ENCODE measurements around the gene SLC35B2. TPM values are rescaled to one million over a fixed set of nuclear protein-coding genes. Genes with fewer than 3 reads are reported as not detected.
A peak's percentile ranks its signal among the peaks of the same experiment; 100 is the strongest.

The SLC35B2 gene
- total and polyA plus RNA-seq, 9 of the 15 experiments (the other 6 are each of a cell fraction or from before 2014, with no cell fraction given), result 14.5 to 59.1 (median 47.1) TPM

DNA sequence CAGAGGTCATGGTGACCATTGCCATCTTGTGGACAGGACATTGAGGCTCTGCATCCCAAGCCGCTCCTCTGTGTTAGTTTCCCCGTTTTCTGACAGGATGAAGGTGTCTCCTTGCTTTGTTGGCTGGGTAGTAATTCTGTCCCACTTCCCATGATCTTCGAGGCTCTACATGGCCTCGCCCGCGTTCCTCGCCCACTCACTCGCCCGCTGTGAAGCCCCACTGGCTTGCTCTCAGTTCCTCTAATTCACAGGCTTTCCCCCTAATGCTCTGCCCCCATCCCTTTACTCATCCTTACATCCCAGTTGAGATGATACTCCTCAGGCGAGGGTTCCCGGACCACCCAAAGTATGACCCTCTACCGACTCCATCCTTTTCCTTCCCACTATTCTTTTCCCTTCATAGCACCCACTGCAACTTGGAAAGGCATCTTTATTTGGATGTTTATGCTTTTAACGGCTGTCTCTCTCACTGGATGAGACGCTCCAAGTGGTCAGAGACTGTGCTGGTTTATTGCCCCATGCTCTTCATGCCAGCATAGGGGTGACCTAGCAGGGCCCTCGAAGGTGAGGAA is 511 bp upstream of the SLC35B2 start (continued):
- TF ChIP-seq, protein P1, sequence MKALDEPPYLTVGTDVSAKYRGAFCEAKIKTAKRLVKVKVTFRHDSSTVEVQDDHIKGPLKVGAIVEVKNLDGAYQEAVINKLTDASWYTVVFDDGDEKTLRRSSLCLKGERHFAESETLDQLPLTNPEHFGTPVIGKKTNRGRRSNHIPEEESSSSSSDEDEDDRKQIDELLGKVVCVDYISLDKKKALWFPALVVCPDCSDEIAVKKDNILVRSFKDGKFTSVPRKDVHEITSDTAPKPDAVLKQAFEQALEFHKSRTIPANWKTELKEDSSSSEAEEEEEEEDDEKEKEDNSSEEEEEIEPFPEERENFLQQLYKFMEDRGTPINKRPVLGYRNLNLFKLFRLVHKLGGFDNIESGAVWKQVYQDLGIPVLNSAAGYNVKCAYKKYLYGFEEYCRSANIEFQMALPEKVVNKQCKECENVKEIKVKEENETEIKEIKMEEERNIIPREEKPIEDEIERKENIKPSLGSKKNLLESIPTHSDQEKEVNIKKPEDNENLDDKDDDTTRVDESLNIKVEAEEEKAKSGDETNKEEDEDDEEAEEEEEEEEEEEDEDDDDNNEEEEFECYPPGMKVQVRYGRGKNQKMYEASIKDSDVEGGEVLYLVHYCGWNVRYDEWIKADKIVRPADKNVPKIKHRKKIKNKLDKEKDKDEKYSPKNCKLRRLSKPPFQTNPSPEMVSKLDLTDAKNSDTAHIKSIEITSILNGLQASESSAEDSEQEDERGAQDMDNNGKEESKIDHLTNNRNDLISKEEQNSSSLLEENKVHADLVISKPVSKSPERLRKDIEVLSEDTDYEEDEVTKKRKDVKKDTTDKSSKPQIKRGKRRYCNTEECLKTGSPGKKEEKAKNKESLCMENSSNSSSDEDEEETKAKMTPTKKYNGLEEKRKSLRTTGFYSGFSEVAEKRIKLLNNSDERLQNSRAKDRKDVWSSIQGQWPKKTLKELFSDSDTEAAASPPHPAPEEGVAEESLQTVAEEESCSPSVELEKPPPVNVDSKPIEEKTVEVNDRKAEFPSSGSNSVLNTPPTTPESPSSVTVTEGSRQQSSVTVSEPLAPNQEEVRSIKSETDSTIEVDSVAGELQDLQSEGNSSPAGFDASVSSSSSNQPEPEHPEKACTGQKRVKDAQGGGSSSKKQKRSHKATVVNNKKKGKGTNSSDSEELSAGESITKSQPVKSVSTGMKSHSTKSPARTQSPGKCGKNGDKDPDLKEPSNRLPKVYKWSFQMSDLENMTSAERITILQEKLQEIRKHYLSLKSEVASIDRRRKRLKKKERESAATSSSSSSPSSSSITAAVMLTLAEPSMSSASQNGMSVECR (CRISPR knock-in tag; IDR thresholded peaks at IDR 0.05), result no peak
- TF ChIP-seq ZFPM2 (CRISPR knock-in tag; IDR thresholded peaks at IDR 0.05) (no peak), RBBP5 (IDR thresholded peaks at IDR 0.05; ENCODE audit: borderline replicate concordance, insufficient read depth, low read length, poor library complexity, severe bottlenecking) (no peak), NCOA2 (IDR thresholded peaks at IDR 0.05; ENCODE audit: partially characterized antibody in 2 of 2) (no peak), HMG20A (CRISPR knock-in tag; conservative IDR thresholded peaks at IDR 0.05) (no peak), NR2C1 (IDR thresholded peaks at IDR 0.05) (peak; percentile 51; the same call in 1 of the 2 replicates), NR2C1 (tag; IDR thresholded peaks at IDR 0.05) (peak; percentile 80), ZNF431 (CRISPR knock-in tag; IDR thresholded peaks at IDR 0.05) (no peak), ZBTB1 (CRISPR knock-in tag; IDR thresholded peaks at IDR 0.05; ENCODE audit: borderline replicate concordance, low read depth) (no peak), ETS2 (tag; IDR thresholded peaks at IDR 0.05; ENCODE audit: borderline replicate concordance, poor library complexity, severe bottlenecking) (no peak), GTF2F1 (IDR thresholded peaks at IDR 0.05; ENCODE audit: low read depth, low read length) (no peak), SMARCC2 (IDR thresholded peaks at IDR 0.05; ENCODE audit: low read depth) (no peak), ZNF165 (CRISPR knock-in tag; IDR thresholded peaks at IDR 0.05; ENCODE audit: borderline replicate concordance) (0 out of 2 replicates have a peak, but pooled peaks have one; percentile 43), TAF1 (IDR thresholded peaks at IDR 0.05; ENCODE audit: control insufficient read depth, extremely low read depth, insufficient read depth, low read length, severe bottlenecking) (no peak), MAZ (CRISPR knock-in tag; conservative IDR thresholded peaks at IDR 0.05 in 1 of 2, IDR thresholded peaks at IDR 0.05 in 1 of 2) (no peak), ZNF175 (CRISPR knock-in tag; IDR thresholded peaks at IDR 0.05; ENCODE audit: low read depth) (peak; percentile 15; the same call in 1 of the 2 replicates)
- TF ChIP-seq, protein P2, sequence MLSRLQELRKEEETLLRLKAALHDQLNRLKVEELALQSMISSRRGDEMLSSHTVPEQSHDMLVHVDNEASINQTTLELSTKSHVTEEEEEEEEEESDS (CRISPR knock-in tag; IDR thresholded peaks at IDR 0.05), result no peak
- TF ChIP-seq, protein P3, sequence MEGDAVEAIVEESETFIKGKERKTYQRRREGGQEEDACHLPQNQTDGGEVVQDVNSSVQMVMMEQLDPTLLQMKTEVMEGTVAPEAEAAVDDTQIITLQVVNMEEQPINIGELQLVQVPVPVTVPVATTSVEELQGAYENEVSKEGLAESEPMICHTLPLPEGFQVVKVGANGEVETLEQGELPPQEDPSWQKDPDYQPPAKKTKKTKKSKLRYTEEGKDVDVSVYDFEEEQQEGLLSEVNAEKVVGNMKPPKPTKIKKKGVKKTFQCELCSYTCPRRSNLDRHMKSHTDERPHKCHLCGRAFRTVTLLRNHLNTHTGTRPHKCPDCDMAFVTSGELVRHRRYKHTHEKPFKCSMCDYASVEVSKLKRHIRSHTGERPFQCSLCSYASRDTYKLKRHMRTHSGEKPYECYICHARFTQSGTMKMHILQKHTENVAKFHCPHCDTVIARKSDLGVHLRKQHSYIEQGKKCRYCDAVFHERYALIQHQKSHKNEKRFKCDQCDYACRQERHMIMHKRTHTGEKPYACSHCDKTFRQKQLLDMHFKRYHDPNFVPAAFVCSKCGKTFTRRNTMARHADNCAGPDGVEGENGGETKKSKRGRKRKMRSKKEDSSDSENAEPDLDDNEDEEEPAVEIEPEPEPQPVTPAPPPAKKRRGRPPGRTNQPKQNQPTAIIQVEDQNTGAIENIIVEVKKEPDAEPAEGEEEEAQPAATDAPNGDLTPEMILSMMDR (IDR thresholded peaks at IDR 0.05 in 2 of 3, conservative IDR thresholded peaks at IDR 0.05 in 1 of 3; ENCODE audit: insufficient read depth in 2 of 3, low read depth in 1 of 3, low read length in 3 of 3), result peak in 1 of 3 experiments; percentile 23; a peak in 1 of 6 replicates
- TF ChIP-seq, protein P4, sequence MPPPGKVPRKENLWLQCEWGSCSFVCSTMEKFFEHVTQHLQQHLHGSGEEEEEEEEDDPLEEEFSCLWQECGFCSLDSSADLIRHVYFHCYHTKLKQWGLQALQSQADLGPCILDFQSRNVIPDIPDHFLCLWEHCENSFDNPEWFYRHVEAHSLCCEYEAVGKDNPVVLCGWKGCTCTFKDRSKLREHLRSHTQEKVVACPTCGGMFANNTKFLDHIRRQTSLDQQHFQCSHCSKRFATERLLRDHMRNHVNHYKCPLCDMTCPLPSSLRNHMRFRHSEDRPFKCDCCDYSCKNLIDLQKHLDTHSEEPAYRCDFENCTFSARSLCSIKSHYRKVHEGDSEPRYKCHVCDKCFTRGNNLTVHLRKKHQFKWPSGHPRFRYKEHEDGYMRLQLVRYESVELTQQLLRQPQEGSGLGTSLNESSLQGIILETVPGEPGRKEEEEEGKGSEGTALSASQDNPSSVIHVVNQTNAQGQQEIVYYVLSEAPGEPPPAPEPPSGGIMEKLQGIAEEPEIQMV (tag; conservative IDR thresholded peaks at IDR 0.05; ENCODE audit: low read depth), result no peak

Data from K562 (cell line).